DOHH2 (cell line): ENCODE results near the gene CCDC30.

ENCODE experiments used
- EZH2phosphoT487 ChIP-seq: fragments of 200-600 bp; sonication (generic); IDR thresholded peaks from 2 replicates; pipeline ENCODE4 v1.6.1; 2017; ENCODE audit warnings: borderline replicate concordance, mild to moderate bottlenecking, antibody characterized with exemption, low read length, moderate library complexity, mixed read lengths
- TF ChIP-seq, protein P1 (sequence below): fragments of 200-600 bp; sonication (generic); IDR thresholded peaks from one replicate; pipeline ENCODE4 v1.5.1; 2014; ENCODE audit warnings: antibody characterized with exemption, mild to moderate bottlenecking, low read depth, low read length; ENCODE audit not compliant: poor library complexity, severe bottlenecking

DNA sequence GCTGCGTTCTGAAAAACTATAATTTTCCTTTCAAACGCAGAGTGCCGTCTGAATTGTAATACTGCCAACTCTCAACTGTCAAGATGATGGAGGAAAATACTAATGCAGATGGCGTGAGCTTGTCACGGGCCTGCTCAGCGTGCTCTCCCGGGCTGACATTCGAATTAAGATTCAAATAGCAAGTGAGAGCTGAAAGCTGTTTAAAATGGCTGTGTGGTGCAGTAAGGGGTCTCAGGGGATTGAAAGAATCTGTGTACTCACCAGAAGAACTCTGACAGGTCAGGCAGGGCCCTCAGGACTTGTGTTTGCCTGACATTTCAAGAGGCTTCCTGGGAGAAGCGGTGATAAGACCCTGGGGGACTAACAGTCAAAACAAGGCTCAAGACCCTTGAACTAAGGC lies 40.3 kb upstream of the CCDC30 start:
- TF ChIP-seq, protein P1, sequence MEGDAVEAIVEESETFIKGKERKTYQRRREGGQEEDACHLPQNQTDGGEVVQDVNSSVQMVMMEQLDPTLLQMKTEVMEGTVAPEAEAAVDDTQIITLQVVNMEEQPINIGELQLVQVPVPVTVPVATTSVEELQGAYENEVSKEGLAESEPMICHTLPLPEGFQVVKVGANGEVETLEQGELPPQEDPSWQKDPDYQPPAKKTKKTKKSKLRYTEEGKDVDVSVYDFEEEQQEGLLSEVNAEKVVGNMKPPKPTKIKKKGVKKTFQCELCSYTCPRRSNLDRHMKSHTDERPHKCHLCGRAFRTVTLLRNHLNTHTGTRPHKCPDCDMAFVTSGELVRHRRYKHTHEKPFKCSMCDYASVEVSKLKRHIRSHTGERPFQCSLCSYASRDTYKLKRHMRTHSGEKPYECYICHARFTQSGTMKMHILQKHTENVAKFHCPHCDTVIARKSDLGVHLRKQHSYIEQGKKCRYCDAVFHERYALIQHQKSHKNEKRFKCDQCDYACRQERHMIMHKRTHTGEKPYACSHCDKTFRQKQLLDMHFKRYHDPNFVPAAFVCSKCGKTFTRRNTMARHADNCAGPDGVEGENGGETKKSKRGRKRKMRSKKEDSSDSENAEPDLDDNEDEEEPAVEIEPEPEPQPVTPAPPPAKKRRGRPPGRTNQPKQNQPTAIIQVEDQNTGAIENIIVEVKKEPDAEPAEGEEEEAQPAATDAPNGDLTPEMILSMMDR: no peak
- no peak for TF ChIP-seq EZH2phosphoT487
